ENCODE results near the gene RAB1A. TPM values are rescaled to one million over a fixed set of nuclear protein-coding genes. Genes with fewer than 3 reads are reported as not detected.

The RAB1A gene
- total and polyA plus RNA-seq, 7 donors = 52.0 to 229 (median 89.3) TPM

DNA sequence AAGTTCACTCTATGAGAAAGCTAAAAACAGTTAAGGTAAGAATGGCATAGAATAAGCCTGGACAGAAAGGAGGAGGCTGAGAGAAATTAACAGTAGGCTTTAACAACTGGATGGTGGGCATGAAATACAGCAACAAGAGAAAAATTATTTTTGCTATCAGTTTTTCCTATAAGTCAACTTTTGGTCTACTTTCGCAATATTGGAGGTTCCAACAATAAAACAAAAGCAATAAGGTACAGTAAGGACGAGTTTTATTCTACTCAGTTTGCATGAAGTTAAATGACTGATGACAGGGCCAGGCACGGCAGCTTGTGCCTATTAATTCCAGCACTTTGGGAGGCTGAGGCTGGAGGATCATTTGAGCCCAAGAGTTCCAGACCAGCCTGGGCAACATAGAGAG is 17.3 kb downstream of the RAB1A start:
- H3K27me3 ChIP-seq (ENCODE audit: insufficient read depth in 3 of 3, low read length in 2 of 3) = no peaks in the 10 kb centered on the region
- DNase-seq (no peak), ATAC-seq (no peak)
- no peaks in the 10 kb centered on the region for H3K36me3 ChIP-seq (ENCODE audit: insufficient read depth in 1 of 2, low read depth in 1 of 2)
- WGBS, 3 donors = 54 to 59% (median 54%) methylated on average over 3 of the region's 3 CpGs
- TF ChIP-seq, protein P1, sequence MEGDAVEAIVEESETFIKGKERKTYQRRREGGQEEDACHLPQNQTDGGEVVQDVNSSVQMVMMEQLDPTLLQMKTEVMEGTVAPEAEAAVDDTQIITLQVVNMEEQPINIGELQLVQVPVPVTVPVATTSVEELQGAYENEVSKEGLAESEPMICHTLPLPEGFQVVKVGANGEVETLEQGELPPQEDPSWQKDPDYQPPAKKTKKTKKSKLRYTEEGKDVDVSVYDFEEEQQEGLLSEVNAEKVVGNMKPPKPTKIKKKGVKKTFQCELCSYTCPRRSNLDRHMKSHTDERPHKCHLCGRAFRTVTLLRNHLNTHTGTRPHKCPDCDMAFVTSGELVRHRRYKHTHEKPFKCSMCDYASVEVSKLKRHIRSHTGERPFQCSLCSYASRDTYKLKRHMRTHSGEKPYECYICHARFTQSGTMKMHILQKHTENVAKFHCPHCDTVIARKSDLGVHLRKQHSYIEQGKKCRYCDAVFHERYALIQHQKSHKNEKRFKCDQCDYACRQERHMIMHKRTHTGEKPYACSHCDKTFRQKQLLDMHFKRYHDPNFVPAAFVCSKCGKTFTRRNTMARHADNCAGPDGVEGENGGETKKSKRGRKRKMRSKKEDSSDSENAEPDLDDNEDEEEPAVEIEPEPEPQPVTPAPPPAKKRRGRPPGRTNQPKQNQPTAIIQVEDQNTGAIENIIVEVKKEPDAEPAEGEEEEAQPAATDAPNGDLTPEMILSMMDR (IDR thresholded peaks at IDR 0.05) = no peak
- peaks cover 23% of the 10 kb centered on the region for H3K4me1 ChIP-seq
- intact Hi-C loops (cut with DNase I) = no loop called here
- H3K27ac ChIP-seq = no peak overlapping the region
- H3K4me3 ChIP-seq = no peak overlapping the region
- no peaks in the 10 kb centered on the region for H3K9me3 ChIP-seq

DNA sequence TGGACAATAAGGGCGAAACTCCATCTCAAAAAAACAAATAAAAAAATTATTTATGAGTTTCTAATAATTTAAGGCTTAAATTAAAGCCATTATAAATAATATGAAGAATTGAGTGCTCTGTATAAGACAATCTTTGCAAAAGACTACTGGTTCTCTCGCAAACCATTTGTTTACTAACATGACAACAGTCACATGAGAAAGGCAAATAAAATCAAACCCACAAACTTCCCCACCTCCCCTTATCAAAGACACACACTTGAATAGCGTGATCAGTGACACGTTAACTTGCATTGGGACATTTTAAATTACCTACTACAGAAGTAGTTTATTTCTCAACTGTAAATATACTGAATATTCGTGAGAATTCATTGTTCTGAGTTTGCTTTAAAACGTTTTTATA is 21.1 kb downstream of the RAB1A start:
- DNase-seq = no peak
- WGBS, 3 donors = 89 to 92% (median 91%) methylated on average over 6 of the region's 6 CpGs

DNA sequence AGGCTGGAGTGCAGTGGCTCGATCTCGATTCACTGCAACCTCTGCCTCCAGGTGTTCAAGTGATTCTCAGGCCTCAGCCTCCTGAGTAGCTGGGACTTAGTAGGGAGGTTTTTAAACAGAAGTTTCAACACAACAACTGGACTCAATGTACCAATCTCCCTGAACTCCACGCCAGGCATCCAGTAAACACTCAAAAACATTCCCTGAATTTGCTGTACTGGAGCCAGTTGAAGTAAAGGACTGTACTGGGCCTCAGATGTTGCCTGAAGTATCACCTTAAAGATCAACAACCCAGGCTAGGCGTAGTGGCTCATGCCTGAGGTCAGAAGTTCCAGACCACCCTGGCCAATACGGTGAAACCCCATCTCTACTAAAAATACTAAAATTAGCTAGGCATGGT is 22.4 kb downstream of the RAB1A start:
- Histone ChIP-seq H3K27ac (no peak overlapping the region), H3K4me1 (peaks cover 13% of the 10 kb centered on the region), H3K9me3 (no peaks in the 10 kb centered on the region), H3K36me3 (ENCODE audit: insufficient read depth in 1 of 2, low read depth in 1 of 2) (peaks cover 3 to 24% of the 10 kb centered on the region in 2 donors), H3K27me3 (ENCODE audit: insufficient read depth in 3 of 3, low read length in 2 of 3) (no peaks in the 10 kb centered on the region), H3K4me3 (no peak overlapping the region)
- ATAC-seq = peak in 3 of 4 donors; percentile 49 to 65 (median 61)
- TF ChIP-seq, protein P1 (IDR thresholded peaks at IDR 0.05) = no peak
- 81 to 83% (median 83%) methylated on average over 5 of the region's 5 CpGs for WGBS, 3 donors
- intact Hi-C loops (cut with DNase I) = no loop called here
- no peak for DNase-seq

More for the DNA sequence above, 21.1 kb downstream of the RAB1A start:
- Histone ChIP-seq H3K27ac (no peak overlapping the region), H3K9me3 (no peaks in the 10 kb centered on the region), H3K27me3 (ENCODE audit: insufficient read depth in 3 of 3, low read length in 2 of 3) (no peaks in the 10 kb centered on the region), H3K4me1 (peaks cover 24% of the 10 kb centered on the region), H3K4me3 (no peak overlapping the region), H3K36me3 (ENCODE audit: insufficient read depth in 1 of 2, low read depth in 1 of 2) (peaks cover 3 to 12% of the 10 kb centered on the region in 2 donors)
- no peak for ATAC-seq
- TF ChIP-seq, protein P1 (IDR thresholded peaks at IDR 0.05) = no peak
- intact Hi-C loops (cut with DNase I) = no loop called here

DNA sequence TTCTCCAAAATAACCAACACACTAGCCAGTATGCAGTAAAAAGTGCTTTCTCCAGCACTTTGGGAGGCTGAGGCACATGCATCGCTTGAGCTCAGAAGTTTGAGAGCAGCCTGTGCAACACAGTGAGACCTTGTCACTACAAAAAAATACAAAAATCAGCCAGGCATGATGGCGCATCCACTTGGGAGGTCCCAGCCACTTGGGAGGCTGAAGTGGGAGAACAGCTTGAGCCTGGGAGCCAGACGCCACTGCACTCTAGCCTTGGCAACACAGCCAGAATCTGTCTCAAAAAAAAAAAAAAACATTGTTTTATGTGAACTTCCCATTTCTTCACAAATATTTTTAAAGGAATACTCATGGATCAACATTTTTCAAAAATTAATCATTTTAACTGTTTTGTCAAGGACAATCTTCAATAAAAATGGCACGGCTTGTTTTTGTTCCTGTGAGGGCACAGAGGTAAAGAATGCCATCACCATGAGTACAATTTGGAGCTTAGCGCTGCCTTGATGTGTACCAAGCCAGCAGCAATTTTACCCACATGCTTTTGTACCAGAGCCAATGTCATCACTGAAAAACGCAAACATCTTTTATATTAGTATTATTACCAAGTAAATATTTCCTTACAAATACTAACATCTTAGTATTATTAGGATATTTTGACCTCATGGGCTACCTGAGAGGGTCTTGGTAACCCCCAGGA is 26.7 kb downstream of the RAB1A start:
- no peak overlapping the region for H3K4me3 ChIP-seq
- peaks cover 3 to 61% of the 10 kb centered on the region in 2 donors for H3K36me3 ChIP-seq (ENCODE audit: insufficient read depth in 1 of 2, low read depth in 1 of 2)
- intact Hi-C loops (cut with DNase I) = no loop called here
- DNase-seq (no peak), ATAC-seq (no peak)
- no peak overlapping the region for H3K27ac ChIP-seq
- H3K9me3 ChIP-seq = no peaks in the 10 kb centered on the region
- 62 to 69% (median 64%) methylated on average over 6 of the region's 6 CpGs for WGBS, 3 donors
- TF ChIP-seq, protein P1 (IDR thresholded peaks at IDR 0.05) = no peak
- no peaks in the 10 kb centered on the region for H3K27me3 ChIP-seq (ENCODE audit: insufficient read depth in 3 of 3, low read length in 2 of 3)
- peaks cover 14% of the 10 kb centered on the region for H3K4me1 ChIP-seq

DNA sequence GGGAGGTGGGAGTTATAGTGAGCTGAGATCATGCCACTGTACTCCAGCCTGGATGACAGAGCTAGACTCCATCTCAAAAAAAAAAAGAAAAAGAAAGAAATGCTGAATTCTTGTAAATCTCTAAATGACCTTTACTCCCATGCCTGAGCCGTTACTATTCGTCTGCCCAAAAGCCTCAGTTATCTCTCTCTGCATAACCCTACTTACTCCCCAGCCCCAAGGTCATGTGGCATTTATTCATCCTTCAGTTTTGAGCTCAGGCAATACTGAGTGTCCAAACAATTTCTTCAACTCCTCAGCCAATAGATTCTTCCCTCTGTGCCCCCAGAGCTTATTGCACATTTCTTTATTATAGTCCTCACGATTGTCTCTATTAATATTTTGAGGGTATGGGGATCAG is 28.8 kb downstream of the RAB1A start:
- intact Hi-C loops (cut with DNase I) = no loop called here
- 66 to 79% (median 67%) methylated on average over 3 of the region's 3 CpGs for WGBS, 3 donors
- TF ChIP-seq, protein P1 (IDR thresholded peaks at IDR 0.05) = no peak
- H3K9me3 ChIP-seq = no peaks in the 10 kb centered on the region
- no peaks in the 10 kb centered on the region for H3K27me3 ChIP-seq (ENCODE audit: insufficient read depth in 3 of 3, low read length in 2 of 3)
- no peak for DNase-seq
- H3K36me3 ChIP-seq (ENCODE audit: insufficient read depth in 1 of 2, low read depth in 1 of 2) = peaks cover 3 to 80% of the 10 kb centered on the region in 2 donors
- H3K4me3 ChIP-seq = no peak overlapping the region
- peak in 1 of 4 donors; percentile 29 for ATAC-seq
- no peak overlapping the region for H3K27ac ChIP-seq
- peaks cover 7% of the 10 kb centered on the region for H3K4me1 ChIP-seq

All from psoas muscle (tissue), 8 donors.